ENCODE measurements around the gene RSBN1L.

GRCh38 chr7:77697535-77697831 lies 1.2 kb downstream of the RSBN1L start:
- TF ChIP-seq CTCF (IDR thresholded peaks at IDR 0.05; ENCODE audit: low read depth, low read length) (no peak), POLR2A (IDR thresholded peaks at IDR 0.05; ENCODE audit: extremely low read depth, insufficient read length) (no peak)
